GM15510 (cell line): ENCODE data around the gene DNAJC21.

Source experiments
- POLR2A ChIP-seq: IDR thresholded peaks from 3 replicates; pipeline ENCODE4 v1.6.1; 2011; ENCODE audit warnings: borderline replicate concordance; ENCODE audit not compliant: insufficient read length; ENCODE audit errors: extremely low read depth

Gene DNAJC21

GRCh38 chr5:34914671-34915138 is 14.7 kb upstream of the DNAJC21 start:
- TF ChIP-seq POLR2A: no peak

GRCh38 chr5:34915139-34915855 is 14.1 kb upstream of the DNAJC21 start, which contains the start of the genes BRIX1 and RAD1:
Gene BRIX1 (plus strand): TSS chr5:34915711. CDS start chr5:34915739, 28 bp downstream.
Gene RAD1 (minus strand): TSS chr5:34915504. CDS start chr5:34914892, 612 bp downstream.
- TF ChIP-seq POLR2A: peak; percentile 66

GRCh38 chr5:34915856-34916192 is 13.5 kb upstream of the DNAJC21 start:
- TF ChIP-seq POLR2A: no peak

- no peak for TF ChIP-seq POLR2A
These were observed 12.8 kb upstream of the DNAJC21 start for GRCh38 chr5:34916518-34916917.

GRCh38 chr5:34918025-34918424 is 11.3 kb upstream of the DNAJC21 start:
- no peak for TF ChIP-seq POLR2A

- no peak for TF ChIP-seq POLR2A
These were observed 10.3 kb upstream of the DNAJC21 start for GRCh38 chr5:34919077-34919476.

- TF ChIP-seq POLR2A: no peak
These were observed 5.5 kb upstream of the DNAJC21 start for GRCh38 chr5:34923694-34924461.

GRCh38 chr5:34924462-34924765 is 4.9 kb upstream of the DNAJC21 start:
- no peak for TF ChIP-seq POLR2A

DNA sequence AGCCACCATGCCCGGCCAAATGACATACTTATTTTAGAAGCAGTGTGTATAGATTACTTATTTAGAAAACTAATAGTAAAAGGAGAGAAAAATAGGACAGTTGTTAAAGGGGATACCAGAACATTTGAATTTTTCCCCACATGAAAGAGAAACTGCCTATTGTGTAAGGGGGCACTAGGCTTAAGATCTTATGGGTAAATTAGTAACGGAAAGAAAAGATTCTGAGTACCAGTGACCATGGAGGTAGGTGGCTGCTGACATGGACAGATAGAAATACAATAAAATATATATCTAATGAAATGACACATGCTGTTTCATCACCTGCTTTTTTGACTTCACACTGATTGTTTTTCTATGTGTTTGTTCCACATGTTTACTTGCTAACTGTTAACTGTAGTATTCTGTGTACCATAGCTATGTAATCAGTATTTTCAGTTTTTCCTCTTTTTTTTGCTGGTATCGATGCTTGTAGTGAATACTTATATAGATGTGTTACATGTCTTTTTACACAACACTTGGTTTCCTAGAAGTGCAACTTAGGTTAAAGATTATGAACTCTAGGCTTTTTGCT is 3.0 kb upstream of the DNAJC21 start:
- TF ChIP-seq POLR2A: no peak

DNA sequence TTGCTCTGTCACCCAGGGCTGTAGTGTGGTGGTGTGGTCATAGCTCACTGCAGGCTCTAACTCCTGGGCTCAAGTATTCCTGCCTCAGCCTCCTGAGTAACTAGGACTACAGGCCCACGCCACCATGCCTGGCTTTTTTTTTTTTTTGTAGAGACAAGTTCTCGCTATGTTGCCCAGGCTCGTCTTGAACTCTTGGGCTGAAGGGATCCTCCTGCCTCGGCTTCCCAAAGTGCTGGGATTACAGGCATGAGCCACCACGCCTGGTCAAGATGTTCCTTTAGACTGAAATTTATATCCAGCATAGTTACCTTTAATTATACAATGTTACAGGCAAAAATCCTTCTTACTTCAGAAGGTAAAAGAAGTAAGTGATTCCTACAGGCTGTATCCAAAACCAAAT is 1.6 kb upstream of the DNAJC21 start:
- no peak for TF ChIP-seq POLR2A

DNA sequence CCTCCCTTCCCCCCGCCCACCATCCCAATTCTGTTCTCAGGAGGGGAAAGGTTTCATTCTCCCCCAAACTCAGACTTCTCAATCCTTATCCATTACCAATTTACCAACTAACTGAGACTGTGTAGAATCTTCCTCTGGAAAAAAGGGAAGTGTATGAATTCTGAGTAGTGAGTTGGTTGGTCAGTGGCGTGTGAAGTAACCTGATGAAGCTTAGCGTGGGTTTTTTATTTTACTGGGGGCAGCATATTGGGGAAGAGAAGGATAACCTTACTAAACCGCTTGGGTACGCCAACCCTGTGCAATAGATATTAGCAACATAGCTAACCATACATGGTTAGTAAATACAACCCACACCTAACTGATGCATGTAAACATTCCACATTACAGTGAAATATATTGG is 1.1 kb upstream of the DNAJC21 start:
- no peak for TF ChIP-seq POLR2A

DNA sequence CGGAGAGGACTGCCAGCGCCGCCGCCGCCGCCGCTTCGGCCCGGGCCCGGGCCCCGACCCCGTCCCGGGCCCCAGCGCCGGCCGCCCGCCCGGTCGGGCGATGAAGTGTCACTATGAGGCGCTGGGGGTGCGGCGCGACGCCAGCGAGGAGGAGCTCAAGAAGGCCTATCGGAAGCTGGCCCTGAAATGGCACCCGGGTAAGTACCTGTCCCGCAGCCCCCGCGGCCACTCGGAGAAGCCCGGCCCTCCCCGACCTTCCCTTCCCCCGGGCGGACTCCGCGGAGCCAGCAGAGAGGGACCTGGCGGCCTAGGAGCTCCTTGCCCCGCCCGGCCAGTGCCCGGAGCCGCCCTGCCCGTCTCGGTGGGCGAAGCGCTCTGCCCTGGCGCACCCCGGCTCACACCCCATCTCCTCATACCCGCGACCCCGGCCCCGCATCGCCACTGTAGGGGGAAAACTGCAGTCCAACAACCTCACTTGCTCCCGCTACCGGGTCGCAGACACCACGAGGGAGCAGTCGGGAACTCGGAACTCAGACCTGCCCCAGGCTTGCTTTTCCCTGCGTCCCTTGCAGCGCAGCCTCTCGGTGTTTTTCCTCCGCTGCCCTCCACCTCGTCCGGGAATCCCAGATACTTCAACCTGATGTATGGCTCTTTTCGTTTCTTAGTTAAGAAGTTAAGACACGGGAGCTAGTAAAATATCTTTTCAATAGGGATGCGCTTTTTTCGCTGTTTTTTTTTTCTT is 532 bp downstream of the DNAJC21 start:
- TF ChIP-seq POLR2A: peak; percentile 54

DNA sequence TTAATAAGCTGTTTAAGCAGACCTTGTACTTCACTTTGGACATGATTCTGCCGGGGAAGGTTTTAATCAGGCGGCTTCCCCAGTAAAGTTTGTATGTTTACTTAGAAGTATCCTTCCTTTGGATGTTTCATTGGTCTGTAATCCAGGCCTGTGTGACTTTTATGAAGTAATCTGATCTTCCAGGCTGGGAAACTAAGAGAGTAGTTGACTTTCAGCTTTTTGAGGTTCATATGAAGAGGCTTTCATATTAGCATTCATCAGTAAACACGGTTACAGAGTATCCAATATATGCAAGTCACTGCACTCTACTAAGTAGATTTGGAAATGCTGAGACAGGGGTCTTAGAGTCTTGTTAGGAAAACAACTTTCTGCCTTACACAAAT is 1.1 kb downstream of the DNAJC21 start:
- no peak for TF ChIP-seq POLR2A

- no peak for TF ChIP-seq POLR2A
These were observed 1.5 kb downstream of the DNAJC21 start for GRCh38 chr5:34930870-34931269.

- TF ChIP-seq POLR2A: no peak
These were observed 3.6 kb downstream of the DNAJC21 start for GRCh38 chr5:34932947-34933346.

- TF ChIP-seq POLR2A: no peak
These were observed 12.6 kb downstream of the DNAJC21 start for GRCh38 chr5:34941936-34942335.

DNA sequence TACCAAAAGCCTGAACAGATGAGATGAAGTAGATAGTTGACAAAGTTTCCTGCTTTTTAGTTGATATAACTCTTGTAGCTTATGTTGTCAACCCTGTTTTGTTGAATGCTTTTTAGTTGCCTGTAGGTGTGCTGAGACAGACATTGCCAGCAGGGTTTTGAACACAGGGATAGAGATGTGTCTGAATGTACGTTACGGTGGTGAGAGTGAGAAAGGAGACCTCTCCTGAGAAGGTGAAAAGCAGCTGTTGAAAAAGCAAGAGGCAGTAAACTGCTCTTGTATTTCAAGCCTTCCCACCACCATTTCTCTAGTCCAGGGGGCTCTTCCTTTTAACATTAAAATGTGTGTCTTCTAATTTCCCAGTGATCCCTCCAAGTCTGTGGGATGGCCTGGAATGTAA is 14.7 kb downstream of the DNAJC21 start:
- TF ChIP-seq POLR2A: no peak
